ENCODE results near the gene PARD6G.

DNA sequence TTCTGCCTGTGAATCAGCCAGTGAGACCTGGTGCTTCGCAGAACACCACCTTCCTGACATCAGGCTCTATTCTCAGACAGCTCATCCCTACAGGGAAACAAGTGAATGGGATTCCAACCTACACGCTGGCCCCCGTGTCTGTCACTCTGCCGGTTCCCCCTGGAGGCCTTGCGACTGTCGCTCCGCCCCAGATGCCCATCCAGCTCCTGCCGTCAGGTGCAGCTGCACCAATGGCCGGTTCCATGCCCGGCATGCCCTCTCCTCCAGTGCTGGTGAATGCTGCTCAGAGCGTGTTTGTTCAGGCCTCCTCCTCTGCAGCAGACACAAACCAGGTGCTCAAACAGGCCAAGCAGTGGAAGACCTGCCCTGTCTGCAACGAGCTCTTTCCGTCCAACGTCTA is 110.2 kb downstream of the PARD6G start:
- TF ChIP-seq, protein P1, sequence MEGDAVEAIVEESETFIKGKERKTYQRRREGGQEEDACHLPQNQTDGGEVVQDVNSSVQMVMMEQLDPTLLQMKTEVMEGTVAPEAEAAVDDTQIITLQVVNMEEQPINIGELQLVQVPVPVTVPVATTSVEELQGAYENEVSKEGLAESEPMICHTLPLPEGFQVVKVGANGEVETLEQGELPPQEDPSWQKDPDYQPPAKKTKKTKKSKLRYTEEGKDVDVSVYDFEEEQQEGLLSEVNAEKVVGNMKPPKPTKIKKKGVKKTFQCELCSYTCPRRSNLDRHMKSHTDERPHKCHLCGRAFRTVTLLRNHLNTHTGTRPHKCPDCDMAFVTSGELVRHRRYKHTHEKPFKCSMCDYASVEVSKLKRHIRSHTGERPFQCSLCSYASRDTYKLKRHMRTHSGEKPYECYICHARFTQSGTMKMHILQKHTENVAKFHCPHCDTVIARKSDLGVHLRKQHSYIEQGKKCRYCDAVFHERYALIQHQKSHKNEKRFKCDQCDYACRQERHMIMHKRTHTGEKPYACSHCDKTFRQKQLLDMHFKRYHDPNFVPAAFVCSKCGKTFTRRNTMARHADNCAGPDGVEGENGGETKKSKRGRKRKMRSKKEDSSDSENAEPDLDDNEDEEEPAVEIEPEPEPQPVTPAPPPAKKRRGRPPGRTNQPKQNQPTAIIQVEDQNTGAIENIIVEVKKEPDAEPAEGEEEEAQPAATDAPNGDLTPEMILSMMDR (conservative IDR thresholded peaks at IDR 0.05 in 1 of 2, IDR thresholded peaks at IDR 0.05 in 1 of 2; ENCODE audit: low read depth in 1 of 2, low read length in 2 of 2) = no peak
- TF ChIP-seq EZH2 (IDR thresholded peaks at IDR 0.05; ENCODE audit: low read length, missing control alignments) = no peak

Measured in fibroblast of lung (primary cell).